K562 (cell line): ENCODE data around the gene PSMB2. TPM values are rescaled to one million over a fixed set of nuclear protein-coding genes. Genes with fewer than 3 reads are reported as not detected.

Source experiments
- BRF1 ChIP-seq: IDR thresholded peaks from 3 replicates; pipeline ENCODE4 v1.6.1; 2011; ENCODE audit warnings: borderline replicate concordance, mild to moderate bottlenecking; ENCODE audit not compliant: insufficient read length; ENCODE audit errors: extremely low read depth
- CBFA2T2 ChIP-seq: fragments of 450-650 bp; conservative IDR thresholded peaks from 2 replicates; pipeline ENCODE4 v1.6.1; 2017; ENCODE audit warnings: mild to moderate bottlenecking
- CHD4 ChIP-seq: fragments of 200-600 bp; sonication (generic); IDR thresholded peaks from 3 replicates; pipeline ENCODE4 v1.6.1; 2012; ENCODE audit warnings: low read depth, mild to moderate bottlenecking, mixed read lengths, low read length, inconsistent platforms; ENCODE audit not compliant: insufficient read depth, insufficient replicate concordance, poor library complexity, severe bottlenecking
- EGR1 ChIP-seq: fragments of 450-650 bp; conservative IDR thresholded peaks from 2 replicates; pipeline ENCODE4 v1.6.1; 2017; ENCODE audit warnings: mild to moderate bottlenecking
- FOXA3 ChIP-seq, 2 experiments: fragments of 450-650 bp in 1 of 2; sonication (generic) in 1 of 2; formaldehyde crosslinking; IDR thresholded peaks in 1 of 2; conservative IDR thresholded peaks in 1 of 2; 2 replicates each; pipeline versions ENCODE4 v1.4.0 to v1.8.0; 2020 to 2022; ENCODE audit warnings: mild to moderate bottlenecking in 2 of 2, missing genetic modification reagents in 1 of 2
- FOXM1 ChIP-seq, 2 experiments: fragments of 450-650 bp in 1 of 2; sonication (generic) in 1 of 2; formaldehyde crosslinking in 1 of 2; IDR thresholded peaks; 2 replicates each; pipeline versions ENCODE4 v1.6.1 to v1.9.0; 2017 to 2022; ENCODE audit warnings: low read depth in 2 of 2, mild to moderate bottlenecking in 2 of 2, missing genetic modification reagents in 1 of 2, moderate library complexity in 1 of 2
- FOXP1 ChIP-seq: sonication (generic); formaldehyde crosslinking; IDR thresholded peaks from 2 replicates; pipeline ENCODE4 v1.8.0; 2022; ENCODE audit warnings: mild to moderate bottlenecking, missing genetic modification reagents
- HDAC2 ChIP-seq: fragments of 450-650 bp; IDR thresholded peaks from 2 replicates; pipeline ENCODE4 v1.6.1; 2016; ENCODE audit warnings: mild to moderate bottlenecking
- HDAC8 ChIP-seq: fragments of 450-650 bp; IDR thresholded peaks from 2 replicates; pipeline ENCODE4 v1.6.1; 2016; ENCODE audit warnings: mild to moderate bottlenecking, missing genetic modification characterization, moderate library complexity, missing compliant biosample characterization
- HNRNPK ChIP-seq: fragments of 200-400 bp; formaldehyde crosslinking; IDR thresholded peaks from one replicate; pipeline ENCODE4 v1.6.1; 2018; ENCODE audit warnings: mild to moderate bottlenecking, low read depth, low read length; ENCODE audit not compliant: poor library complexity, severe bottlenecking
- L3MBTL2 ChIP-seq: fragments of 450-650 bp; IDR thresholded peaks from 2 replicates; pipeline ENCODE4 v1.6.1; 2016; ENCODE audit warnings: mild to moderate bottlenecking, moderate library complexity
- NFYB ChIP-seq: IDR thresholded peaks from 2 replicates; pipeline ENCODE4 v1.6.1; 2011; ENCODE audit warnings: mild to moderate bottlenecking, moderate library complexity; ENCODE audit not compliant: insufficient read length; ENCODE audit errors: extremely low read depth
- NONO ChIP-seq, 2 experiments: fragments of 200-400 bp in 1 of 2; fragments of 450-650 bp in 1 of 2; formaldehyde crosslinking in 1 of 2; IDR thresholded peaks; 2 replicates each; pipeline ENCODE4 v1.6.1; 2017; ENCODE audit warnings: low read depth in 2 of 2, mild to moderate bottlenecking in 2 of 2, moderate library complexity in 2 of 2, low read length in 1 of 2
- NR0B1 ChIP-seq: fragments of 450-650 bp; IDR thresholded peaks from one replicate; pipeline ENCODE4 v1.6.1; 2018; ENCODE audit warnings: mild to moderate bottlenecking, moderate library complexity; ENCODE audit not compliant: partially characterized antibody
- PRMT5 ChIP-seq: sonication (generic); formaldehyde crosslinking; IDR thresholded peaks from 2 replicates; pipeline ENCODE4 v1.5.0; 2020; ENCODE audit warnings: missing genetic modification reagents
- PRPF4 ChIP-seq: fragments of 200-400 bp; formaldehyde crosslinking; IDR thresholded peaks from one replicate; pipeline ENCODE4 v1.6.1; 2017; ENCODE audit warnings: low read length, low read depth, mild to moderate bottlenecking; ENCODE audit not compliant: insufficient read depth, poor library complexity, severe bottlenecking
- PYGO2 ChIP-seq: fragments of 450-650 bp; IDR thresholded peaks from 2 replicates; pipeline ENCODE4 v1.6.1; 2016; ENCODE audit warnings: mild to moderate bottlenecking, missing genetic modification characterization, moderate library complexity, missing compliant biosample characterization
- RBM14 ChIP-seq: fragments of 200-400 bp; formaldehyde crosslinking; IDR thresholded peaks from 2 replicates; pipeline ENCODE4 v1.6.1; 2018; ENCODE audit warnings: low read depth, mild to moderate bottlenecking, low read length, moderate library complexity, borderline replicate concordance; ENCODE audit not compliant: insufficient read depth
- SOX6 ChIP-seq: fragments of 450-650 bp; IDR thresholded peaks from 2 replicates; pipeline ENCODE4 v1.6.1; 2014; ENCODE audit warnings: mild to moderate bottlenecking
- SP1 ChIP-seq: sonication (generic); formaldehyde crosslinking; IDR thresholded peaks from 2 replicates; pipeline ENCODE4 v1.8.1; 2022; ENCODE audit warnings: mild to moderate bottlenecking, missing genetic modification reagents
- SRF ChIP-seq, 2 experiments: fragments of 250-450, 450-650 bp in 1 of 2; sonication (Bioruptor Pico) in 1 of 2; sonication (generic) in 1 of 2; formaldehyde crosslinking; IDR thresholded peaks; 2 replicates each; pipeline versions ENCODE4 v1.5.0 to v1.5.1; 2020 to 2022; ENCODE audit warnings: mild to moderate bottlenecking in 1 of 2, missing genetic modification reagents in 1 of 2
- TAF9B ChIP-seq: fragments of 450-650 bp; IDR thresholded peaks from 2 replicates; pipeline ENCODE4 v1.6.1; 2018; ENCODE audit warnings: mild to moderate bottlenecking; ENCODE audit not compliant: partially characterized antibody
- TRIM24 ChIP-seq, 2 experiments: fragments of 450-650 bp; IDR thresholded peaks; 2 replicates each; pipeline ENCODE4 v1.6.1; 2016
- U2AF2 ChIP-seq: fragments of 200-400 bp; formaldehyde crosslinking; optimal IDR thresholded peaks from 2 replicates; pipeline ENCODE3; 2017; ENCODE audit warnings: low read depth, mild to moderate bottlenecking, low read length
- ZNF24 ChIP-seq: fragments of 450-650 bp; IDR thresholded peaks from 2 replicates; pipeline ENCODE4 v1.6.1; 2016
- ZNF280B ChIP-seq: fragments of 250-450 bp; sonication (Bioruptor Pico); IDR thresholded peaks from 2 replicates; pipeline ENCODE4 v1.5.1; 2021; ENCODE audit warnings: mild to moderate bottlenecking
- ZNF311 ChIP-seq: fragments of 250-450 bp; sonication (Bioruptor Pico); IDR thresholded peaks from 2 replicates; pipeline ENCODE4 v1.4.0; 2020; ENCODE audit warnings: mild to moderate bottlenecking, moderate library complexity
- polyA plus RNA-seq, 8 experiments: library from polyadenylated mRNA; depleted of rRNA in 4 of 8; stranded (reverse) in 5 of 8; unstranded in 3 of 8; fragments of >200 nt; fragmentation: Nextera tagmentation in 2 of 8; fragmentation: Illumina TruSeq in 1 of 8; extraction: Ambion mirVana in 2 of 8; extraction: Trizol in 1 of 8; gene quantifications; 2 replicates each; pipeline versions ENCODE4 v1.2.1 to v1.2.3, GENCODE V29; 2011 to 2014; ENCODE audit warnings: inconsistent platforms in 1 of 8, missing spikeins in 1 of 8
- total RNA-seq, 7 experiments: library from RNA; depleted of rRNA in 6 of 7; stranded (reverse); fragments of >200 nt in 6 of 7; fragmentation: Illumina TruSeq in 2 of 7; extraction: Trizol in 2 of 7; gene quantifications; 2 replicates each; pipeline versions ENCODE4 v1.2.1 to v1.2.3, GENCODE V29; 2011 to 2021; ENCODE audit warnings: low replicate concordance in 1 of 7

The PSMB2 gene
- total and polyA plus RNA-seq, 9 of the 15 experiments (the other 6 are each of a cell fraction or from before 2014, with no cell fraction given), result 71.7 to 543 (median 165) TPM

GRCh38 chr1:35557118-35557610 is 84.2 kb downstream of the PSMB2 start, which contains the start of gene KIAA0319L (continued):
- peak; percentile 47; the same call in 1 of the 2 replicates for TF ChIP-seq ZNF24
- TF ChIP-seq HNRNPK, result no peak
- peak; percentile 46; the same call in 1 of the 2 replicates for TF ChIP-seq SOX6
- no peak for TF ChIP-seq HDAC8
- no peak for TF ChIP-seq PRMT5 (CRISPR knock-in tag)
- TF ChIP-seq L3MBTL2, result no peak
- TF ChIP-seq PRPF4, result peak; percentile 65
- peak in 1 of 2 experiments; percentile 96; a peak in 1 of 4 replicates for TF ChIP-seq SRF (CRISPR knock-in tag; IDR thresholded peaks at IDR 0.05)
- peak; percentile 35 to 53; a peak in 2 of 4 replicates for TF ChIP-seq NONO (IDR thresholded peaks at IDR 0.05; ENCODE audit: low read depth in 2 of 2, low read length in 1 of 2)
- no peak for TF ChIP-seq EGR1
- TF ChIP-seq TAF9B, result no peak
- TF ChIP-seq HDAC2, result peak; percentile 89
- TF ChIP-seq U2AF2, result no peak
- TF ChIP-seq TRIM24 (IDR thresholded peaks at IDR 0.05), result 0 out of 4 replicates have a peak, but pooled peaks of 1 of the 2 experiments have one; percentile 56
- TF ChIP-seq CBFA2T2, result no peak
- no peak for TF ChIP-seq ZNF311
- 0 out of 2 replicates have a peak, but pooled peaks have one; percentile 15 for TF ChIP-seq PYGO2 (tag)
- TF ChIP-seq NR0B1, result no peak
- TF ChIP-seq FOXM1 (IDR thresholded peaks at IDR 0.05; ENCODE audit: low read depth), result 0 out of 2 replicates have a peak, but pooled peaks have one; percentile 6
- peak; percentile 93 for TF ChIP-seq FOXM1 (CRISPR knock-in tag; IDR thresholded peaks at IDR 0.05; ENCODE audit: low read depth)
- TF ChIP-seq NFYB, result no peak
- TF ChIP-seq CHD4, result no peak
- TF ChIP-seq BRF1, result no peak
- TF ChIP-seq RBM14, result 0 out of 2 replicates have a peak, but pooled peaks have one; percentile 17
- 0 out of 4 replicates have a peak, but pooled peaks of 1 of the 2 experiments have one; percentile 44 for TF ChIP-seq FOXA3 (CRISPR knock-in tag; conservative IDR thresholded peaks at IDR 0.05 in 1 of 2, IDR thresholded peaks at IDR 0.05 in 1 of 2)
- TF ChIP-seq SP1 (CRISPR knock-in tag), result no peak
- TF ChIP-seq ZNF280B, result no peak
- peak; percentile 37 for TF ChIP-seq FOXP1
